CD4-positive, CD25-positive, alpha-beta regulatory T cell (primary cell): Measurements from ENCODE around the gene ATXN2L. TPM values are rescaled to one million over a fixed set of nuclear protein-coding genes. Genes with fewer than 3 reads are reported as not detected.
A peak's percentile ranks its signal among the peaks of the same experiment; 100 is the strongest.

Experiments used
- ATAC-seq, 2 donors: fragments of 150-1000 bp; cut with Tn5 transposase; one replicate each; pipeline ENCODE4 v1.10.0; 2021; ENCODE audit warnings: low read depth in 2 of 2, moderate number of reproducible peaks in 2 of 2, moderate library complexity in 1 of 2
- DNase-seq, 3 donors: peaks; one replicate each; pipeline versions ENCODE4 v3.0.0 to v3.0.0-alpha.2; 2012 to 2022; ENCODE audit warnings: mixed read lengths in 1 of 3
- H3K27ac ChIP-seq: one replicate; pipeline ENCODE4 v1.7.0; 2013; ENCODE audit warnings: mild to moderate bottlenecking, low read length; ENCODE audit not compliant: insufficient read depth, poor library complexity, severe bottlenecking
- H3K27me3 ChIP-seq: one replicate; pipeline ENCODE4 v1.7.0; 2013; ENCODE audit warnings: low read length; ENCODE audit not compliant: control insufficient read depth, insufficient read depth
- H3K36me3 ChIP-seq: one replicate; pipeline ENCODE4 v1.7.0; 2013; ENCODE audit warnings: mild to moderate bottlenecking, low read length, moderate library complexity; ENCODE audit not compliant: control insufficient read depth, insufficient read depth
- H3K4me1 ChIP-seq: 2 replicates; pipeline ENCODE4 v1.7.0; 2013; ENCODE audit warnings: mild to moderate bottlenecking, low read length; ENCODE audit not compliant: insufficient read depth, control insufficient read depth, poor library complexity, severe bottlenecking
- H3K4me3 ChIP-seq: one replicate; pipeline ENCODE4 v1.7.0; 2013; ENCODE audit warnings: low read depth, mild to moderate bottlenecking, low read length, moderate library complexity
- H3K9me3 ChIP-seq, 2 experiments: 1 replicate in 1 of 2; 2 replicates in 1 of 2; pipeline ENCODE4 v1.7.0; 2013; ENCODE audit warnings: low read length in 2 of 2, mild to moderate bottlenecking in 1 of 2, moderate library complexity in 1 of 2; ENCODE audit not compliant: control insufficient read depth in 2 of 2
- H3K27ac Mint-ChIP-seq, 3 donors: one replicate each; pipeline ENCODE4 v1.8.0; 2020 to 2022; ENCODE audit warnings: mild to moderate bottlenecking in 3 of 3, mixed read lengths in 3 of 3, moderate library complexity in 2 of 3
- H3K27me3 Mint-ChIP-seq: one replicate; pipeline ENCODE4 v1.8.0; 2022; ENCODE audit warnings: mild to moderate bottlenecking, mixed read lengths
- H3K36me3 Mint-ChIP-seq: one replicate; pipeline ENCODE4 v1.8.0; 2020; ENCODE audit warnings: mixed read lengths
- H3K4me1 Mint-ChIP-seq, 4 donors: one replicate each; pipeline ENCODE4 v1.8.0; 2020 to 2022; ENCODE audit warnings: mixed read lengths in 4 of 4, mild to moderate bottlenecking in 1 of 4
- H3K4me3 Mint-ChIP-seq, 4 donors: one replicate each; pipeline ENCODE4 v1.8.0; 2020 to 2022; ENCODE audit warnings: mild to moderate bottlenecking in 4 of 4, mixed read lengths in 4 of 4, moderate library complexity in 3 of 4
- H3K9me3 Mint-ChIP-seq, 7 donors: one replicate each; pipeline ENCODE4 v1.8.0; 2020 to 2022; ENCODE audit warnings: mixed read lengths in 7 of 7, mild to moderate bottlenecking in 3 of 7, moderate library complexity in 2 of 7
- polyA plus RNA-seq, 4 donors: library from polyadenylated mRNA; unstranded; fragments of 300-500 nt; fragmentation: Illumina TruSeq; gene quantifications; one replicate each; pipeline ENCODE4 v1.2.3, GENCODE V29; 2021
- total RNA-seq: library from RNA; stranded (reverse); gene quantifications from one replicate; pipeline ENCODE4 v1.2.3, GENCODE V29; 2022

The ATXN2L gene
- total and polyA plus RNA-seq, 5 donors from 2014 or later = 11.0 to 342 (median 12.1) TPM

- H3K36me3 Mint-ChIP-seq = peaks cover 26% of the 10 kb centered on the region
- Histone ChIP-seq H3K4me3 (no peak overlapping the region), H3K36me3 (peaks cover 60% of the 10 kb centered on the region), H3K4me1 (peaks cover 5% of the 10 kb centered on the region), H3K27ac (no peak overlapping the region), H3K9me3 (no peaks in the 10 kb centered on the region), H3K27me3 (no peaks in the 10 kb centered on the region)
- no peak overlapping the region for H3K4me3 Mint-ChIP-seq
- no peaks in the 10 kb centered on the region for H3K27me3 Mint-ChIP-seq
- ATAC-seq = no peak
- H3K4me1 Mint-ChIP-seq = peaks cover 0 to 12% (median 8%) of the 10 kb centered on the region in 4 donors
- H3K27ac Mint-ChIP-seq = peak overlapping the region in 1 of 3 donors; percentile 28
- H3K9me3 Mint-ChIP-seq = no peaks in the 10 kb centered on the region
- no peak for DNase-seq
Observed at GRCh38 chr16:28839899-28840298, 17.1 kb downstream of the ATXN2L start.

GRCh38 chr16:28842696-28843095 lies 19.9 kb downstream of the ATXN2L start:
- H3K27me3 Mint-ChIP-seq = no peaks in the 10 kb centered on the region
- no peak for DNase-seq
- peaks cover 26% of the 10 kb centered on the region for H3K4me1 ChIP-seq
- peak overlapping the region in 2 of 4 donors; percentile 67 to 91 for H3K4me3 Mint-ChIP-seq
- no peaks in the 10 kb centered on the region for H3K9me3 ChIP-seq
- peaks cover 4 to 37% (median 22%) of the 10 kb centered on the region in 4 donors for H3K4me1 Mint-ChIP-seq
- H3K27ac Mint-ChIP-seq = no peak overlapping the region
- H3K9me3 Mint-ChIP-seq = no peaks in the 10 kb centered on the region
- no peaks in the 10 kb centered on the region for H3K27me3 ChIP-seq
- H3K27ac ChIP-seq = no peak overlapping the region
- no peak for ATAC-seq
- peaks cover 38% of the 10 kb centered on the region for H3K36me3 ChIP-seq
- no peak overlapping the region for H3K4me3 ChIP-seq
- H3K36me3 Mint-ChIP-seq = peaks cover 26% of the 10 kb centered on the region

- Histone ChIP-seq H3K36me3 (peaks cover 33% of the 10 kb centered on the region), H3K4me3 (no peak overlapping the region), H3K27ac (no peak overlapping the region), H3K4me1 (peaks cover 26% of the 10 kb centered on the region), H3K9me3 (no peaks in the 10 kb centered on the region), H3K27me3 (no peaks in the 10 kb centered on the region)
- DNase-seq = no peak
- peak overlapping the region in 1 of 3 donors; percentile 9 for H3K27ac Mint-ChIP-seq
- no peak for ATAC-seq
- peaks cover 4 to 37% (median 19%) of the 10 kb centered on the region in 4 donors for H3K4me1 Mint-ChIP-seq
- H3K36me3 Mint-ChIP-seq = peaks cover 21% of the 10 kb centered on the region
- no peaks in the 10 kb centered on the region for H3K27me3 Mint-ChIP-seq
- H3K9me3 Mint-ChIP-seq = no peaks in the 10 kb centered on the region
- H3K4me3 Mint-ChIP-seq = peak overlapping the region in 3 of 4 donors; percentile 32 to 91 (median 41)
Observed at GRCh38 chr16:28843766-28844165, 21.0 kb downstream of the ATXN2L start.

- Mint-ChIP-seq H3K9me3 (no peaks in the 10 kb centered on the region), H3K4me1 (peaks cover 4 to 37% (median 18%) of the 10 kb centered on the region in 4 donors)
Observed at GRCh38 chr16:28844226-28844885, 21.6 kb downstream of the ATXN2L start.

GRCh38 chr16:28845293-28845692 lies 22.5 kb downstream of the ATXN2L start:
- Histone ChIP-seq H3K27ac (peak overlapping the region; percentile 86), H3K36me3 (peaks cover 33% of the 10 kb centered on the region), H3K4me1 (peaks cover 26% of the 10 kb centered on the region), H3K4me3 (peak overlapping the region; percentile 77), H3K9me3 (no peaks in the 10 kb centered on the region), H3K27me3 (no peaks in the 10 kb centered on the region)
- peaks cover 4 to 37% (median 21%) of the 10 kb centered on the region in 4 donors for H3K4me1 Mint-ChIP-seq
- peak overlapping the region; percentile 91 to 98 (median 95) for H3K4me3 Mint-ChIP-seq
- H3K27ac Mint-ChIP-seq = peak overlapping the region; percentile 93 to 97 (median 97)
- no peaks in the 10 kb centered on the region for H3K9me3 Mint-ChIP-seq
- DNase-seq (peak in 1 of 3 donors; percentile 71), ATAC-seq (no peak)
- H3K36me3 Mint-ChIP-seq = peaks cover 21% of the 10 kb centered on the region
- H3K27me3 Mint-ChIP-seq = no peaks in the 10 kb centered on the region

More at GRCh38 chr16:28844226-28844885, 21.6 kb downstream of the ATXN2L start:
- peak overlapping the region; percentile 69 to 94 (median 86) for H3K4me3 Mint-ChIP-seq
- peaks cover 21% of the 10 kb centered on the region for H3K36me3 Mint-ChIP-seq
- Histone ChIP-seq H3K4me3 (no peak overlapping the region), H3K27ac (peak overlapping the region; percentile 86), H3K27me3 (no peaks in the 10 kb centered on the region), H3K4me1 (peaks cover 26% of the 10 kb centered on the region), H3K36me3 (peaks cover 33% of the 10 kb centered on the region), H3K9me3 (no peaks in the 10 kb centered on the region)
- ATAC-seq = no peak
- DNase-seq = no peak
- H3K27me3 Mint-ChIP-seq = no peaks in the 10 kb centered on the region
- H3K27ac Mint-ChIP-seq = peak overlapping the region; percentile 67 to 97 (median 82)

GRCh38 chr16:28845761-28846079 lies 22.9 kb downstream of the ATXN2L start:
- H3K9me3 ChIP-seq = no peaks in the 10 kb centered on the region
- Mint-ChIP-seq H3K4me3 (peak overlapping the region; percentile 91 to 98 (median 95)), H3K9me3 (no peaks in the 10 kb centered on the region), H3K36me3 (peaks cover 21% of the 10 kb centered on the region), H3K27ac (peak overlapping the region; percentile 93 to 97 (median 97)), H3K27me3 (no peaks in the 10 kb centered on the region), H3K4me1 (peaks cover 4 to 37% (median 21%) of the 10 kb centered on the region in 4 donors)
- H3K27ac ChIP-seq = peak overlapping the region; percentile 86
- H3K36me3 ChIP-seq = peaks cover 33% of the 10 kb centered on the region
- ATAC-seq (no peak), DNase-seq (no peak)
- H3K4me3 ChIP-seq = peak overlapping the region; percentile 77
- H3K4me1 ChIP-seq = peaks cover 26% of the 10 kb centered on the region
- H3K27me3 ChIP-seq = no peaks in the 10 kb centered on the region

- H3K27ac Mint-ChIP-seq = peak within 1 kb of the TSS; percentile 93 to 97 (median 97)
- Histone ChIP-seq H3K9me3 (no peaks in the 10 kb centered on the region), H3K27ac (peak within 1 kb of the TSS; percentile 86), H3K4me3 (peak within 1 kb of the TSS; percentile 83), H3K27me3 (no peaks in the 10 kb centered on the region), H3K4me1 (peaks cover 26% of the 10 kb centered on the region), H3K36me3 (peaks cover 32% of the 10 kb centered on the region)
- H3K4me3 Mint-ChIP-seq = peak within 1 kb of the TSS; percentile 91 to 98 (median 95)
- DNase-seq = peak; percentile 98 to 99 (median 98)
- H3K4me1 Mint-ChIP-seq = peaks cover 4 to 37% (median 21%) of the 10 kb centered on the region in 4 donors
- peaks cover 21% of the 10 kb centered on the region for H3K36me3 Mint-ChIP-seq
- ATAC-seq = peak; percentile 95 to 97
- no peaks in the 10 kb centered on the region for H3K9me3 Mint-ChIP-seq
- H3K27me3 Mint-ChIP-seq = no peaks in the 10 kb centered on the region
Observed at GRCh38 chr16:28846080-28846932, 23.5 kb downstream of the ATXN2L start, which contains the start of gene TUFM. TSS of gene TUFM (minus strand) at chr16:28846348. CDS start at chr16:28846269, 79 bp downstream.
